ENCODE data around the gene FRAS1.

FRAS1 gene

GRCh38 chr4:78370631-78371372 is 313.7 kb downstream of the FRAS1 start:
- no peak overlapping the region for H3K4me3 ChIP-seq (ENCODE audit: low read depth, low read length)
- TF ChIP-seq CTCF (conservative IDR thresholded peaks at IDR 0.05; ENCODE audit: low read depth, low read length): no peak
- DNase-seq (ENCODE audit: low read depth): no peak

DNA sequence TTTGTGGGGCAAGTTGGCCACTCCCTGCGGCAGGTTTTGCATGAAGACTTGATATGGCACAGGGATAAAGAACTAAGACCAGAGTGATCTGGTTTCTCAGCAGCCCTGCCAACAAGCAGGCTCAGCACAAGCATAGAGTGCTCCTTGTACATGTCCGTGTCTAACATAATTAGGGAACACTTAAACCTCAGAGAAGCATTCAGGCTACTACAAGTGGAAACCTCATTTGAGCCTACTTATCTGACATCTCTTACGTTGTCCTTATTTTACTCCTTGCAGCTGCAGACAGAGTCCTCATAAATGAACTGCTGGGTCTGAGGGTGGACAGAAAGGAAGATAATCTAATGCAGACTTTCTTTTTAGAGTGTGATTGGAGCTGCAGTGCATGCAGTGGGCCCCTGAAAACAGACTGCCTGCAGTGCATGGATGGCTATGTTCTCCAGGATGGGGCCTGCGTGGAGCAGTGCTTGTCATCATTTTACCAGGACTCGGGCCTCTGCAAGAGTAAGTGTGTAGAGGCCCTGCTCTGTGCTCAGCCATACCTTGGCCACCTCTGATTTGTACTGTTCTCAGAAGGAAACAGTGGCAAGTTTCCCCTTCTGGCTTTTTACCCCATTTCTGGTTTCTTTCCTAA is 315.3 kb downstream of the FRAS1 start:
- TF ChIP-seq CTCF (conservative IDR thresholded peaks at IDR 0.05; ENCODE audit: low read depth, low read length): no peak
- DNase-seq (ENCODE audit: low read depth): no peak
- H3K4me3 ChIP-seq (ENCODE audit: low read depth, low read length): no peak overlapping the region

DNA sequence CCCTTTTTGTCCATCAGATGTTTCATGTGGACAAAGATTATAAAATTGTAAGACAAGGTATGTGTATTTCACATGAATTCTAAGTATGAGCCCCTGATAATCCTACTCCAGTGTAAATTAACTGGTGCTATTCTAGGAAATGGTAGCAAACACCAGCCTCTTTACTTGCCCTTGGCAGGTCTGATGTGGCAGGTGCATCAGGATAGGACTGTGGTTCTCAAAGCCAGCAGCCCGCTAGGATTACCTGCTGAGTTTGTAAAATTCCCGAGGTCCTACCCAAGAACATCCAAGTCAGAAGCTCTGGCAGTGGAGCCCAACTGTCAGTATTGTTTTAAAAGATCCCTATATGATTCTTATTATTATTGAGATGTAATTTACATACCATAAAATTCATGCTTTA is 320.4 kb downstream of the FRAS1 start:
- no peak for DNase-seq (ENCODE audit: low read depth)
- TF ChIP-seq CTCF (conservative IDR thresholded peaks at IDR 0.05; ENCODE audit: low read depth, low read length): no peak
- H3K4me3 ChIP-seq (ENCODE audit: low read depth, low read length): no peak overlapping the region

DNA sequence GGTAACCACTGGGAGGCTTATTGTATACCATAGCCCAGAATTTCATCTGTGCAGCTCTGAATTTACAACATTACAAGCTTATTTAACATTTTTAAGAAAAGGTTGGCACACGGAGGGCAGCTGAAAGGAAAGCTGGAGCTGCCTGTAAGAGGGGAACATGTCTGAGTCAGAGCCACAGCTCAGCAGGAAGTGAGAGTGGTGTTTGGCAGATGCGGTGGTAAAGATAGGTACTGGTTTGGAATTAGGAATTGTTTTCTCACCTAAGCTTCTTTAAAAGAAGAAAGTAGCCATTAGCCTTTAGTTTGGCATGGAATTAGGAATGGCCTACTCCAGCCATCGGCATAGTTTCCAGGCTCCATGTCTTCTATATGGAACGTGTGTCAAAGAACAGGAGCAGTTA is 321.9 kb downstream of the FRAS1 start:
- no peak for TF ChIP-seq CTCF (conservative IDR thresholded peaks at IDR 0.05; ENCODE audit: low read depth, low read length)
- H3K4me3 ChIP-seq (ENCODE audit: low read depth, low read length): no peak overlapping the region
- DNase-seq (ENCODE audit: low read depth): no peak

DNA sequence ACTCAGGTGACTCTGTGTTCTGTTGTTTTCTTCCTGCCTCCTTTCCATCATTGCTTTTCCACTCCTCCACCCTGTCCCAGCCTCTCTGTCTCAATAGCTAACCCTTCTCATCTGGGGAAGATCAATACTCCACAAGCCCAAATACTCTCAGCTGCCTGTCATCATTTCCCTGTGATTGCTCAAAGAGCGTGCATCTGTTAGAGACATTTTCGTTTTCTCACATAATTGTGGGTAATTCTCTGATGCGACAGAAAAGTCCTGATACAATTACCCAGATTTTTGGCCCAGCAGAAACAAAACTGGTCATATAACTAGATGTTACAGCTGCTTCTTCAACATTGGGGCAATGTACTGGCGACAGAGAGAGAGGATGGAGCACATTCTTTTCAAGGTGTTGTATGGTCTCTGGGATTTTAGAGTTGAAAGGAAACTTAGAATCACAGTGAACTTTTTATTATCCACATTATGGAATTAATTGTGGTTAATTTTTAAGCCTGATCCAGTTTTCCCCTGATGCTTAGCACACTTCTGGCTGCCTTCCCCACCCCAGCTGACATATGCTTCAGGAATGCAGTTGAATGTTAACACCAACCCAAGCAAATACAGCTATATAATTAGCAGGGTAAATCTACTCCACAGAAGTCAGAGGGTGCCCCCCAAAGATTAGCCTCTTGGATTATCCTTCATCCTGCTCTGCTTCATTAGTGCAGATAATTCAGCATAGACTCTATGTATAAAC is 323.0 kb downstream of the FRAS1 start:
- TF ChIP-seq CTCF (conservative IDR thresholded peaks at IDR 0.05; ENCODE audit: low read depth, low read length): no peak
- H3K4me3 ChIP-seq (ENCODE audit: low read depth, low read length): no peak overlapping the region
- peak; percentile 15 for DNase-seq (ENCODE audit: low read depth)

- no peak for TF ChIP-seq CTCF (conservative IDR thresholded peaks at IDR 0.05; ENCODE audit: low read depth, low read length)
- H3K4me3 ChIP-seq (ENCODE audit: low read depth, low read length): no peak overlapping the region
- DNase-seq (ENCODE audit: low read depth): no peak
Measured at GRCh38 chr4:78386679-78387078, 329.6 kb downstream of the FRAS1 start.

Data from choroid plexus epithelial cell (primary cell).